Neural cell (in vitro differentiated cells): ENCODE data around the gene TRAF2. TPM values are rescaled to one million over a fixed set of nuclear protein-coding genes. Genes with fewer than 3 reads are reported as not detected.

Experiments used
- H2AFZ ChIP-seq: fragments of 200-600, 300-800 bp; sonication (generic), shearing (Covaris generic); 2 replicates; pipeline ENCODE4 v1.6.0; 2014; ENCODE audit warnings: low read depth, mild to moderate bottlenecking, antibody characterized with exemption, low read length, moderate library complexity
- H3F3A ChIP-seq: fragments of 200-600 bp; shearing (Covaris generic); 2 replicates; pipeline ENCODE4 v1.6.1; 2016; ENCODE audit warnings: mild to moderate bottlenecking, moderate library complexity, mixed read lengths, antibody characterized with exemption, low read length; ENCODE audit not compliant: insufficient read depth, poor library complexity, severe bottlenecking
- H3K27ac ChIP-seq: fragments of 200-600, 300-800 bp; sonication (generic), shearing (Covaris generic); 2 replicates; pipeline ENCODE4 v1.5.1; 2014; ENCODE audit warnings: mild to moderate bottlenecking, low read length, moderate library complexity
- H3K27me3 ChIP-seq: fragments of 300-800, 200-600 bp; sonication (generic), shearing (Covaris generic); 2 replicates; pipeline ENCODE4 v1.6.0; 2014; ENCODE audit warnings: mild to moderate bottlenecking, low read depth, low read length, moderate library complexity; ENCODE audit not compliant: insufficient read depth
- H3K36me3 ChIP-seq: fragments of 300-800, 200-600 bp; sonication (generic), shearing (Covaris generic); 2 replicates; pipeline ENCODE4 v1.5.1; 2014; ENCODE audit warnings: mild to moderate bottlenecking, antibody characterized with exemption, low read length, moderate library complexity; ENCODE audit not compliant: insufficient read depth
- H3K4me2 ChIP-seq: fragments of 300-800, 200-600 bp; sonication (generic), shearing (Covaris generic); 2 replicates; pipeline ENCODE4 v1.6.0; 2014; ENCODE audit warnings: mild to moderate bottlenecking, low read length
- H3K4me3 ChIP-seq: fragments of 300-800, 200-600 bp; sonication (generic), shearing (Covaris generic); 2 replicates; pipeline ENCODE4 v1.5.1; 2014; ENCODE audit warnings: mild to moderate bottlenecking, low read length, moderate library complexity
- H3K79me2 ChIP-seq: fragments of 200-600 bp; shearing (Covaris generic); replicated peaks from 2 replicates; pipeline ENCODE4 v1.6.0; 2014; ENCODE audit warnings: mild to moderate bottlenecking, low read length, moderate library complexity; ENCODE audit not compliant: insufficient read depth
- H3K9ac ChIP-seq: fragments of 300-800, 200-600 bp; sonication (generic), shearing (Covaris generic); 2 replicates; pipeline ENCODE4 v1.6.1; 2016; ENCODE audit warnings: mild to moderate bottlenecking, low read length, mixed read lengths
- H3K9me2 ChIP-seq: fragments of 200-600 bp; shearing (Covaris generic); 2 replicates; pipeline ENCODE4 v1.6.1; 2016; ENCODE audit warnings: mild to moderate bottlenecking, low read length, mixed read lengths; ENCODE audit not compliant: insufficient read depth
- H3K9me3 ChIP-seq: fragments of 200-600, 300-800 bp; sonication (generic), shearing (Covaris generic); 2 replicates; pipeline ENCODE4 v1.6.1; 2016; ENCODE audit warnings: mild to moderate bottlenecking, mixed run types, low read length, moderate library complexity, mixed read lengths
- H4K20me1 ChIP-seq: fragments of 200-600 bp; shearing (Covaris generic); 2 replicates; pipeline ENCODE4 v1.6.1; 2016; ENCODE audit warnings: mild to moderate bottlenecking, mixed run types; ENCODE audit not compliant: insufficient read depth
- EP300 ChIP-seq: fragments of 450-650 bp; conservative IDR thresholded peaks from 2 replicates; pipeline ENCODE4 v1.6.1; 2014; ENCODE audit warnings: antibody characterized with exemption, mild to moderate bottlenecking, moderate library complexity; ENCODE audit not compliant: poor library complexity, severe bottlenecking
- EZH2 ChIP-seq: fragments of 200-600, 300-800 bp; shearing (Covaris generic), sonication (generic); IDR thresholded peaks from 2 replicates; pipeline ENCODE4 v1.6.1; 2014; ENCODE audit warnings: antibody characterized with exemption, low read length, borderline replicate concordance, mild to moderate bottlenecking; ENCODE audit not compliant: insufficient read depth, poor library complexity, severe bottlenecking
- MXI1 ChIP-seq: fragments of 450-650 bp; conservative IDR thresholded peaks from 2 replicates; pipeline ENCODE4 v1.6.1; 2014; ENCODE audit warnings: antibody characterized with exemption, mild to moderate bottlenecking; ENCODE audit not compliant: poor library complexity, severe bottlenecking
- POLR2AphosphoS5 ChIP-seq: IDR thresholded peaks from 2 replicates; pipeline ENCODE4 v1.6.1; 2012
- RAD21 ChIP-seq: fragments of 450-650 bp; conservative IDR thresholded peaks from 2 replicates; pipeline ENCODE4 v1.6.1; 2014; ENCODE audit warnings: antibody characterized with exemption, mild to moderate bottlenecking, moderate library complexity
- REST ChIP-seq: IDR thresholded peaks from 2 replicates; pipeline ENCODE4 v1.6.1; 2012; ENCODE audit warnings: borderline replicate concordance
- SMC3 ChIP-seq: fragments of 450-650 bp; conservative IDR thresholded peaks from 2 replicates; pipeline ENCODE4 v1.6.1; 2014; ENCODE audit warnings: antibody characterized with exemption, mild to moderate bottlenecking, moderate library complexity; ENCODE audit not compliant: poor library complexity
- TAF1 ChIP-seq: IDR thresholded peaks from 2 replicates; pipeline ENCODE4 v1.6.1; 2012; ENCODE audit warnings: low read depth
- polyA plus RNA-seq: library from polyadenylated mRNA; depleted of rRNA; stranded (reverse); fragments of >200 nt; gene quantifications from 2 replicates; pipeline ENCODE4 v1.2.3, GENCODE V29; 2014
- TF ChIP-seq, protein P1 (sequence below): fragments of 450-650 bp; IDR thresholded peaks from 2 replicates; pipeline ENCODE4 v1.5.1; 2014; ENCODE audit warnings: antibody characterized with exemption, mild to moderate bottlenecking, moderate library complexity; ENCODE audit not compliant: poor library complexity, severe bottlenecking

TRAF2 gene
- polyA plus RNA-seq, 1 donor from 2014 or later: 14.6 TPM

DNA sequence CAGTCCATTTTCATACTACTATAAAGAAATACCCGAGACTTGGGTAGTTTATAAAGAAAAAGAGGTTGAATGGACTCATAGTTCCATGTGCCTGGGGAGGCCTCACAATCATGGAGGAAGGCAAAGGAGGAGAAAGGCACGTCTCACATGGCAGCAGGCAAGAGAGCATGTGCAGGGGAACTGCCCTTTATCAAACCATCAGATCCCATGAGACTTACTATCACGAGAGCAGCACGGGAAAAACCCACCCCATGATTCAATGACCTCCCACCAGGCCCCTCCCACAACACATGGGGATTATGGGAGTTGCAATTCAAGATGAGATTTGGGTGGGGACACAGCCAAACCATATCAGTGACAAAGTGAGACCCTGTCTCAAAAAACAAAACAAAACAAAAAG lies 19.9 kb downstream of the TRAF2 start:
- H3K9me3 ChIP-seq: no peaks in the 10 kb centered on the region
- H3K27me3 ChIP-seq: no peaks in the 10 kb centered on the region
- H3K36me3 ChIP-seq: no peaks in the 10 kb centered on the region
- H3K9ac ChIP-seq: no peak overlapping the region
- H3K4me3 ChIP-seq: no peak overlapping the region
- no peak overlapping the region for H2AFZ ChIP-seq
- no peaks in the 10 kb centered on the region for H3K79me2 ChIP-seq
- TF ChIP-seq, protein P1, sequence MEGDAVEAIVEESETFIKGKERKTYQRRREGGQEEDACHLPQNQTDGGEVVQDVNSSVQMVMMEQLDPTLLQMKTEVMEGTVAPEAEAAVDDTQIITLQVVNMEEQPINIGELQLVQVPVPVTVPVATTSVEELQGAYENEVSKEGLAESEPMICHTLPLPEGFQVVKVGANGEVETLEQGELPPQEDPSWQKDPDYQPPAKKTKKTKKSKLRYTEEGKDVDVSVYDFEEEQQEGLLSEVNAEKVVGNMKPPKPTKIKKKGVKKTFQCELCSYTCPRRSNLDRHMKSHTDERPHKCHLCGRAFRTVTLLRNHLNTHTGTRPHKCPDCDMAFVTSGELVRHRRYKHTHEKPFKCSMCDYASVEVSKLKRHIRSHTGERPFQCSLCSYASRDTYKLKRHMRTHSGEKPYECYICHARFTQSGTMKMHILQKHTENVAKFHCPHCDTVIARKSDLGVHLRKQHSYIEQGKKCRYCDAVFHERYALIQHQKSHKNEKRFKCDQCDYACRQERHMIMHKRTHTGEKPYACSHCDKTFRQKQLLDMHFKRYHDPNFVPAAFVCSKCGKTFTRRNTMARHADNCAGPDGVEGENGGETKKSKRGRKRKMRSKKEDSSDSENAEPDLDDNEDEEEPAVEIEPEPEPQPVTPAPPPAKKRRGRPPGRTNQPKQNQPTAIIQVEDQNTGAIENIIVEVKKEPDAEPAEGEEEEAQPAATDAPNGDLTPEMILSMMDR: no peak
- TF ChIP-seq TAF1 (no peak), MXI1 (no peak), RAD21 (no peak), SMC3 (no peak), POLR2AphosphoS5 (no peak)
- no peaks in the 10 kb centered on the region for H3K9me2 ChIP-seq
- H3K27ac ChIP-seq: no peak overlapping the region
- H3F3A ChIP-seq: no peaks in the 10 kb centered on the region
- no peak overlapping the region for H3K4me2 ChIP-seq
- no peaks in the 10 kb centered on the region for H4K20me1 ChIP-seq

DNA sequence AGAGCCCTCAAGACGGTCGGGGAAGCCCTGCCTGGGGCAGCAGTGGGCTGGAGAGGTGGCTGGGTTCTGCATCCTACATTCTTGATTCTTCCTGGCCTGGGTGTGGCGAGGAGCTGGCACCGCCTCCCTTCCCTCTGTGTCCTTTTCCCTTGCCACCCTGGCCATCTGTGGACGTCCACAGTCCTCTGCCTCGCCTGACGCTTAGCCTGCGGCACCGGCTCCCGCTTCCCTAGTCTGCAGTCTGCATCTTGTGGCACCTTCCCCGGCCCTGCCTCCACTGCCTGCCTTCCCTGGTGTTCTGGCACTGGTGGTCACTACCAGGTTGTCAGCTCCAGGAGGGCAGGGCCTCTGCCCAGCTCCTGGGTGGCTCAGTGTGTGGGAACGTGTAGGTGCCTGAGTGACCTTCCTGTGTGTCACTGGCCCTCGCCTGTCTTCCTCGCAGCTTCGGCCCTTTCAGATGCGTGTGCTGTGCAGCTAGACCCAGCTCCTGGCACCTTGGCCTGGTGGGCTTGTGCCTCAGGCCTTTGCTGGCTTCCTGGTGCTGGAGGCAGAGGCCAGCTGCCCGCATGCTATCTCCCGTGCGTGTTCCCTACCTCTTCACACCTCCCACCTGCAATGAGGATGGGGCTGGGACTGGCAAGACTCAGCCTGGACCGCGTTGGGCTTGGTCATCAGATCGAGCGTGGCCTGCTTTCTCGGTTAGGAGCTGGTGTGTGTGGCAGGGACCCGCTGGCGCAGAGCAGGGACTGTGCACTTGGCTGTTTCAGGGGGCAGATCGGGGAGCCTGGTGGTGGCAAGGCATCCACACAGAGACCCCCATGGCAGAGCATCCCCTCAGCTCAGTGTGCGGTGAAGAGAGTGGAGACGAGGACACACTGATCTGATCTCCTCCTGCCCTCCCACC lies 20.9 kb downstream of the TRAF2 start:
- H3K36me3 ChIP-seq: no peaks in the 10 kb centered on the region
- no peak overlapping the region for H3K27ac ChIP-seq

More for the DNA sequence above, 20.9 kb downstream of the TRAF2 start:
- Histone ChIP-seq H4K20me1 (no peaks in the 10 kb centered on the region), H3K9me2 (no peaks in the 10 kb centered on the region), H3K4me2 (no peak overlapping the region), H2AFZ (no peak overlapping the region), H3K27me3 (no peaks in the 10 kb centered on the region), H3K4me3 (no peak overlapping the region), H3F3A (no peaks in the 10 kb centered on the region), H3K9me3 (no peaks in the 10 kb centered on the region), H3K9ac (no peak overlapping the region), H3K79me2 (no peaks in the 10 kb centered on the region)
- no peak for TF ChIP-seq RAD21
- no peak for TF ChIP-seq EP300
- TF ChIP-seq SMC3: no peak
- no peak for TF ChIP-seq POLR2AphosphoS5
- TF ChIP-seq TAF1: no peak
- TF ChIP-seq REST: no peak
- TF ChIP-seq EZH2: no peak
- TF ChIP-seq MXI1: no peak
- TF ChIP-seq, protein P1: no peak
